Measurements from ENCODE around the gene ACTMAP. TPM values are rescaled to one million over a fixed set of nuclear protein-coding genes. Genes with fewer than 3 reads are reported as not detected.

The ACTMAP gene
- total and polyA plus RNA-seq, 9 donors: 2.1 to 6.5 (median 3.7) TPM

GRCh38 chr19:40797963-40798682, 47.8 kb upstream of the ACTMAP start:
- Histone ChIP-seq H3K36me3 (no peaks in the 10 kb centered on the region), H3K4me3 (peak overlapping the region; percentile 79), H3K27me3 (no peaks in the 10 kb centered on the region), H3K9me3 (no peaks in the 10 kb centered on the region), H3K4me1 (ENCODE audit: insufficient read depth) (peaks cover 24% of the 10 kb centered on the region), H3K27ac (peak overlapping the region; percentile 42 to 83)
- TF ChIP-seq POLR2A (IDR thresholded peaks at IDR 0.05) (no peak), CTCF (IDR thresholded peaks at IDR 0.05) (peak; percentile 37 to 78 (median 75)), EP300 (IDR thresholded peaks at IDR 0.05) (no peak)
- peak; percentile 64 to 78 (median 70) for DNase-seq
- intact Hi-C loops (cut with DNase I): loop anchor here in 1 of 4 donors (2.0 kb wide), 1 partner anchor 47 kb away; the partner anchor contains the start of genes ACTMAP and SNRPA
- WGBS, 3 donors: 8 to 10% (median 8%) methylated on average over 28 of the region's 28 CpGs

GRCh38 chr19:40797166-40797962, 47.1 kb upstream of the ACTMAP start:
- H3K27ac ChIP-seq: peak overlapping the region in 1 of 2 donors; percentile 83
- H3K4me3 ChIP-seq: no peak overlapping the region
- 86 to 94% (median 91%) methylated on average over 14 of the region's 14 CpGs for WGBS, 3 donors
- no peaks in the 10 kb centered on the region for H3K36me3 ChIP-seq
- no peaks in the 10 kb centered on the region for H3K27me3 ChIP-seq
- intact Hi-C loops (cut with DNase I): no loop called here
- no peak for DNase-seq
- no peak for TF ChIP-seq CTCF (IDR thresholded peaks at IDR 0.05)
- no peak for TF ChIP-seq POLR2A (IDR thresholded peaks at IDR 0.05)
- TF ChIP-seq EP300 (IDR thresholded peaks at IDR 0.05): no peak
- H3K9me3 ChIP-seq: no peaks in the 10 kb centered on the region
- H3K4me1 ChIP-seq (ENCODE audit: insufficient read depth): peaks cover 22% of the 10 kb centered on the region

GRCh38 chr19:40791996-40792395, 41.7 kb upstream of the ACTMAP start:
- WGBS, 3 donors: 74 to 85% (median 82%) methylated on average over 3 of the region's 3 CpGs
- no peak for TF ChIP-seq CTCF (IDR thresholded peaks at IDR 0.05)
- TF ChIP-seq EP300 (IDR thresholded peaks at IDR 0.05): no peak
- no peak for TF ChIP-seq POLR2A (IDR thresholded peaks at IDR 0.05)
- intact Hi-C loops (cut with DNase I): no loop called here
- no peak for DNase-seq
- H3K4me1 ChIP-seq (ENCODE audit: insufficient read depth): no peaks in the 10 kb centered on the region
- H3K4me3 ChIP-seq: no peak overlapping the region
- H3K9me3 ChIP-seq: no peaks in the 10 kb centered on the region
- no peaks in the 10 kb centered on the region for H3K36me3 ChIP-seq
- H3K27me3 ChIP-seq: no peaks in the 10 kb centered on the region
- no peak overlapping the region for H3K27ac ChIP-seq

- H3K4me3 ChIP-seq: no peak overlapping the region
- intact Hi-C loops (cut with DNase I): no loop called here
- H3K27ac ChIP-seq: no peak overlapping the region
- WGBS, 3 donors: 77 to 90% (median 79%) methylated on average over 7 of the region's 7 CpGs
- no peaks in the 10 kb centered on the region for H3K27me3 ChIP-seq
- no peaks in the 10 kb centered on the region for H3K36me3 ChIP-seq
- no peaks in the 10 kb centered on the region for H3K9me3 ChIP-seq
- TF ChIP-seq POLR2A (IDR thresholded peaks at IDR 0.05): no peak
- no peak for TF ChIP-seq EP300 (IDR thresholded peaks at IDR 0.05)
- TF ChIP-seq CTCF (IDR thresholded peaks at IDR 0.05): no peak
- no peak for DNase-seq
- H3K4me1 ChIP-seq (ENCODE audit: insufficient read depth): no peaks in the 10 kb centered on the region
Observed at GRCh38 chr19:40791349-40791748, 41.1 kb upstream of the ACTMAP start.

Data from ovary (tissue), 9 donors.